ENCODE results near the gene C16orf96.
"Not testable (repeated sequence)": the region's sequence is repeated elsewhere in the genome, so short reads cannot be mapped to it uniquely, and the experiment has no call there.

The C16orf96 gene

GRCh38 chr16:4566144-4566543 is 10.0 kb downstream of the C16orf96 start:
- DNase-seq (ENCODE audit: low spot score): no peak

- no peak for DNase-seq (ENCODE audit: low spot score)
Observed at GRCh38 chr16:4570086-4570485, 13.9 kb downstream of the C16orf96 start.

GRCh38 chr16:4570688-4571321 is 14.7 kb downstream of the C16orf96 start:
- no peak for DNase-seq (ENCODE audit: low spot score)

- DNase-seq (ENCODE audit: low spot score): no peak
Observed at GRCh38 chr16:4572715-4573114, 16.6 kb downstream of the C16orf96 start.

- DNase-seq (ENCODE audit: low spot score): not testable (repeated sequence)
Observed at GRCh38 chr16:4573926-4574325, 17.8 kb downstream of the C16orf96 start.

GRCh38 chr16:4574919-4575705 is 19.0 kb downstream of the C16orf96 start:
- no peak for DNase-seq (ENCODE audit: low spot score)

- DNase-seq (ENCODE audit: low spot score): no peak
Observed at GRCh38 chr16:4576008-4576407, 19.9 kb downstream of the C16orf96 start.

- DNase-seq (ENCODE audit: low spot score): no peak
Observed at GRCh38 chr16:4578961-4579530, 22.9 kb downstream of the C16orf96 start.

- no peak for DNase-seq (ENCODE audit: low spot score)
Observed at GRCh38 chr16:4580250-4580649, 24.1 kb downstream of the C16orf96 start.

GRCh38 chr16:4583906-4584305 is 27.8 kb downstream of the C16orf96 start:
- no peak for DNase-seq (ENCODE audit: low spot score)

GRCh38 chr16:4586291-4586690 is 30.2 kb downstream of the C16orf96 start:
- DNase-seq (ENCODE audit: low spot score): no peak

GRCh38 chr16:4588386-4588785 is 32.2 kb downstream of the C16orf96 start:
- DNase-seq (ENCODE audit: low spot score): no peak

GRCh38 chr16:4588961-4589360 is 32.8 kb downstream of the C16orf96 start:
- no peak for DNase-seq (ENCODE audit: low spot score)

- no peak for DNase-seq (ENCODE audit: low spot score)
Observed at GRCh38 chr16:4591191-4591590, 35.1 kb downstream of the C16orf96 start.

GRCh38 chr16:4591706-4592470 is 35.7 kb downstream of the C16orf96 start:
- DNase-seq (ENCODE audit: low spot score): no peak

GRCh38 chr16:4593086-4593485 is 36.9 kb downstream of the C16orf96 start:
- no peak for DNase-seq (ENCODE audit: low spot score)

GRCh38 chr16:4594433-4595410 is 38.6 kb downstream of the C16orf96 start:
- no peak for DNase-seq (ENCODE audit: low spot score)

- DNase-seq (ENCODE audit: low spot score): no peak
Observed at GRCh38 chr16:4597174-4597573, 41.0 kb downstream of the C16orf96 start.

- DNase-seq (ENCODE audit: low spot score): no peak
Observed at GRCh38 chr16:4599037-4599436, 42.9 kb downstream of the C16orf96 start.

GRCh38 chr16:4599545-4599944 is 43.4 kb downstream of the C16orf96 start:
- no peak for DNase-seq (ENCODE audit: low spot score)

Data from left forelimb (tissue), 1 donor.